ENCODE measurements around the gene FSTL3.

Gene FSTL3

GRCh38 chr19:646779-647565 lies 29.2 kb upstream of the FSTL3 start:
- no peak for TF ChIP-seq CTCF (IDR thresholded peaks at IDR 0.05; ENCODE audit: low read depth, low read length, missing control alignments)
- no peak overlapping the region for H3K4me3 ChIP-seq (replicated peaks; ENCODE audit: low read depth, low read length)
- no peak for DNase-seq (ENCODE audit: extremely low read depth, low read depth)

- TF ChIP-seq CTCF (IDR thresholded peaks at IDR 0.05; ENCODE audit: low read depth, low read length, missing control alignments), result no peak
- DNase-seq (ENCODE audit: extremely low read depth, low read depth), result no peak
- H3K4me3 ChIP-seq (replicated peaks; ENCODE audit: low read depth, low read length), result no peak overlapping the region
These were observed 28.5 kb upstream of the FSTL3 start for GRCh38 chr19:647566-648284.

GRCh38 chr19:648305-648704 lies 27.9 kb upstream of the FSTL3 start:
- TF ChIP-seq CTCF (IDR thresholded peaks at IDR 0.05; ENCODE audit: low read depth, low read length, missing control alignments), result no peak
- DNase-seq (ENCODE audit: extremely low read depth, low read depth), result no peak

GRCh38 chr19:648904-649801 lies 27.0 kb upstream of the FSTL3 start:
- no peak for TF ChIP-seq CTCF (IDR thresholded peaks at IDR 0.05; ENCODE audit: low read depth, low read length, missing control alignments)
- DNase-seq (ENCODE audit: extremely low read depth, low read depth), result no peak

More at GRCh38 chr19:648305-648704, 27.9 kb upstream of the FSTL3 start:
- H3K4me3 ChIP-seq (replicated peaks; ENCODE audit: low read depth, low read length), result no peak overlapping the region

GRCh38 chr19:650121-650520 lies 26.1 kb upstream of the FSTL3 start:
- no peak overlapping the region for H3K4me3 ChIP-seq (replicated peaks; ENCODE audit: low read depth, low read length)
- TF ChIP-seq CTCF (IDR thresholded peaks at IDR 0.05; ENCODE audit: low read depth, low read length, missing control alignments), result no peak
- DNase-seq (ENCODE audit: extremely low read depth, low read depth), result no peak

More at GRCh38 chr19:648904-649801, 27.0 kb upstream of the FSTL3 start:
- no peak overlapping the region for H3K4me3 ChIP-seq (replicated peaks; ENCODE audit: low read depth, low read length)

- no peak overlapping the region for H3K4me3 ChIP-seq (replicated peaks; ENCODE audit: low read depth, low read length)
- TF ChIP-seq CTCF (IDR thresholded peaks at IDR 0.05; ENCODE audit: low read depth, low read length, missing control alignments), result no peak
- no peak for DNase-seq (ENCODE audit: extremely low read depth, low read depth)
These were observed 24.9 kb upstream of the FSTL3 start for GRCh38 chr19:651114-651818.
